Thymus (tissue), 11 donors: Measurements from ENCODE around the gene CXCR3. TPM values are rescaled to one million over a fixed set of nuclear protein-coding genes. Genes with fewer than 3 reads are reported as not detected.
"Not testable (repeated sequence)": the region's sequence is repeated elsewhere in the genome, so short reads cannot be mapped to it uniquely, and the experiment has no call there.

ENCODE experiments used
- DNase-seq, 9 donors: peaks; one replicate each; pipeline ENCODE4 v3.0.0-alpha.2; 2013; ENCODE audit warnings: low spot score in 9 of 9, low read depth in 6 of 9, missing footprints in 1 of 9
- H3K27ac ChIP-seq, 2 donors: one replicate each; pipeline ENCODE4 v1.5.1; 2013; ENCODE audit warnings: control low read depth in 1 of 2, low read depth in 1 of 2, low read length in 1 of 2, mild to moderate bottlenecking in 1 of 2, moderate library complexity in 1 of 2
- H3K27me3 ChIP-seq, 2 donors: one replicate each; pipeline ENCODE4 v1.5.1; 2013; ENCODE audit warnings: low read length in 1 of 2; ENCODE audit not compliant: control insufficient read depth in 2 of 2, insufficient read depth in 1 of 2
- H3K36me3 ChIP-seq, 2 donors: one replicate each; pipeline ENCODE4 v1.5.1; 2013; ENCODE audit warnings: low read length in 1 of 2, mild to moderate bottlenecking in 1 of 2, moderate library complexity in 1 of 2; ENCODE audit not compliant: control insufficient read depth in 2 of 2, insufficient read depth in 2 of 2
- H3K4me1 ChIP-seq, 2 donors: one replicate each; pipeline ENCODE4 v1.5.1; 2013; ENCODE audit warnings: low read length in 2 of 2; ENCODE audit not compliant: control insufficient read depth in 2 of 2, insufficient read depth in 2 of 2
- H3K4me3 ChIP-seq, 2 donors: one replicate each; pipeline ENCODE4 v1.5.1; 2013; ENCODE audit warnings: low read length in 2 of 2, control low read depth in 1 of 2, mild to moderate bottlenecking in 1 of 2
- H3K9me3 ChIP-seq, 2 donors: one replicate each; pipeline ENCODE4 v1.5.1; 2013; ENCODE audit warnings: low read length in 1 of 2, mild to moderate bottlenecking in 1 of 2; ENCODE audit not compliant: control insufficient read depth in 2 of 2, insufficient read depth in 1 of 2
- WGBS: extraction: QIAGEN DNeasy Blood & Tissue Kit; methylation state at CpG from one replicate; pipeline ENCODE4 v1.1.7; 2013; 5-methylcytosine and 5-hydroxymethylcytosine counted together
- polyA plus RNA-seq: library from polyadenylated mRNA; stranded (reverse); fragments of 200-250 nt; gene quantifications from one replicate; pipeline ENCODE4 v1.2.3, GENCODE V29; 2013
- total RNA-seq: library from RNA; stranded (reverse); fragments of 120-200 nt; gene quantifications from one replicate; pipeline ENCODE4 v1.2.4, GENCODE V29; 2013
- donor health status: healthy.

The CXCR3 gene
- total and polyA plus RNA-seq, 2 donors, result 1.6 to 4.0 TPM

GRCh38 chrX:71579136-71579989 lies 38.9 kb downstream of the CXCR3 start:
- no peak overlapping the region for H3K27ac ChIP-seq
- H3K4me1 ChIP-seq, result no peaks in the 10 kb centered on the region
- H3K27me3 ChIP-seq, result no peaks in the 10 kb centered on the region
- 95% methylated on average over 26 of the region's 26 CpGs for WGBS
- no peak for DNase-seq
- peaks cover 10 to 24% of the 10 kb centered on the region in 2 donors for H3K36me3 ChIP-seq
- H3K9me3 ChIP-seq, result no peaks in the 10 kb centered on the region
- H3K4me3 ChIP-seq, result no peak overlapping the region

- 98% methylated on average over 48 of the region's 48 CpGs for WGBS
- peaks cover 14 to 33% of the 10 kb centered on the region in 2 donors for H3K36me3 ChIP-seq
- H3K4me1 ChIP-seq, result no peaks in the 10 kb centered on the region
- no peak for DNase-seq
- H3K4me3 ChIP-seq, result no peak within 1 kb of the TSS
- H3K27me3 ChIP-seq, result no peaks in the 10 kb centered on the region
- H3K9me3 ChIP-seq, result no peaks in the 10 kb centered on the region
- no peak within 1 kb of the TSS for H3K27ac ChIP-seq
Measured at GRCh38 chrX:71578253-71579135, 39.8 kb downstream of the CXCR3 start, which contains the start of gene GCNA. TSS of gene GCNA (plus strand) at chrX:71578437. CDS start at chrX:71580822, 2,385 bp downstream.

GRCh38 chrX:71577682-71578081 lies 40.6 kb downstream of the CXCR3 start:
- peaks cover 14 to 37% of the 10 kb centered on the region in 2 donors for H3K36me3 ChIP-seq

GRCh38 chrX:71573590-71573989 lies 44.7 kb downstream of the CXCR3 start:
- Histone ChIP-seq H3K27ac (no peak overlapping the region), H3K9me3 (no peaks in the 10 kb centered on the region), H3K36me3 (peaks cover 20 to 55% of the 10 kb centered on the region in 2 donors), H3K4me1 (no peaks in the 10 kb centered on the region), H3K27me3 (no peaks in the 10 kb centered on the region), H3K4me3 (no peak overlapping the region)
- no peak for DNase-seq
- 100% methylated on average over 2 of the region's 2 CpGs for WGBS

More at GRCh38 chrX:71577682-71578081, 40.6 kb downstream of the CXCR3 start:
- no peak for DNase-seq
- Histone ChIP-seq H3K27me3 (no peaks in the 10 kb centered on the region), H3K9me3 (no peaks in the 10 kb centered on the region), H3K27ac (no peak overlapping the region), H3K4me1 (no peaks in the 10 kb centered on the region), H3K4me3 (no peak overlapping the region)
- WGBS, result 99% methylated on average over 24 of the region's 24 CpGs

- peaks cover 24 to 63% of the 10 kb centered on the region in 2 donors for H3K36me3 ChIP-seq
- H3K4me1 ChIP-seq, DNase-seq, H3K27ac ChIP-seq, H3K27me3 ChIP-seq, H3K9me3 ChIP-seq, H3K4me3 ChIP-seq: not testable (repeated sequence)
- 96% methylated on average over 8 of the region's 8 CpGs for WGBS
Measured at GRCh38 chrX:71571390-71571789, 46.9 kb downstream of the CXCR3 start.

Other genes starting within 250 kb of the CXCR3 start
- 95.0 TPM for gene OGT, start 85.4 kb downstream of the CXCR3 start, total RNA-seq
- 168 TPM for gene OGT, start 85.4 kb downstream of the CXCR3 start, polyA plus RNA-seq
- gene GCNA, start 40.1 kb downstream of the CXCR3 start, total RNA-seq, result 2.8 TPM
- gene GCNA, start 40.1 kb downstream of the CXCR3 start, polyA plus RNA-seq, result 4.5 TPM
- 2.2 TPM for gene CXorf49, start 99.8 kb upstream of the CXCR3 start, total RNA-seq
- 0.52 TPM for gene CXorf49, start 99.8 kb upstream of the CXCR3 start, polyA plus RNA-seq
- 2.2 TPM for gene CXorf49B, start 144.8 kb upstream of the CXCR3 start, total RNA-seq
- 0.52 TPM for gene CXorf49B, start 144.8 kb upstream of the CXCR3 start, polyA plus RNA-seq